HG02759 (cell line): ENCODE results near the gene MICAL3.

Source experiments
- ATAC-seq: cut with Tn5 transposase; IDR thresholded peaks from one replicate; pipeline ENCODE4 v1.9.1; 2021; ENCODE audit warnings: mild to moderate bottlenecking, moderate library complexity; ENCODE audit not compliant: unreplicated experiment

The MICAL3 gene

DNA sequence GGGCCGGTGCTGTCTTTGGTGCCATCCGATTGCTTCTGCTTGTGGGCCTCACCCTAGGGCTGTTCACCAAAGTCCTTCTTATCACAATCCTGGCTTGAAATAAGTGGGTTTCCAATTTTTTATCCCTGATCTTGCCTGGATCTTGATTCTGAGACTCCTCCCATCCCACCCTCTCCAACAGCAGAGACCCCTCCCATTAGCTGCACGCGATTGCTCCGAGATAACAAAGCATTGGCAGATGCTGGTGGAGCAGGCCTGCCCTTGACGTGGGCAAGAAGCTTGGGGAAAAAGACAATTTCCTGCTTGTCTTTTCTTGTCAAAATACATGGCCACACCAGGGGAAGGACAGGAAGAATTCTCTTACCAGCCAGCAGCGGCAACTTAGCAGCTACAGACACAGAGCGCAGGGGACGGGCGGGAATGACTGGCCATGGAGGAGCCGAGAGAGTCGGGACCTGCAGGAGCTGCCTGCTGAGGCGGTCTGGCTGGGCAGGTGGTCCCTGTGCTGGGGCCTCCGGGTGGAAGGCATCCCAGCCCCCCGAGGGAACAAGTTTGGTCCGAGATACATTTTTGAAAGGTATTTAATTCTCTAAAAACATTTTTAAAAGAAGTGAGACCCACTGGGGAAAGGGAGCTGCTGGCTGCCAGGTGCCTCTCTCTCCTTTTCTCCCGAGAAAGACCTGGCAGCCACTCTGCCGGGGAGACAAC lies 240.4 kb downstream of the MICAL3 start:
- ATAC-seq = no peak

DNA sequence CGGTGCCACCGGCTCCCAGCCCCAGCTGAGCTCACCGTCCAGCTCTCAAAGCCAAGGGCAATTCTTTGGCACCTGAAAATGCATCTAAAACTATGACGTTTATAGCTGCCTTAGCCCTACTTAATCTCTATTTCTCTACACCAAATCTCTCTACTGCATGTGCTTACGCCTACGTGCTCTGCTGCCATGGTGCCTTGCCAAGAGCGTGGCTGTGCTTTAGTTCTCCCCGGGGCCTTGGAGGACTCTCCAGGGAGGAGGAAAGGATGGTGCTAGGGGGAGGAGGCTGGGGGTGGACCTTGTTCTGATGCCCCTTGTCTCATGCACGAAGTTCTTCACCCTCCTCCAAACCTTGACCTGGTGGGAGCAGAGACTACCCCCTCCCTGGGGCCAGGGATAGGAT lies 241.0 kb downstream of the MICAL3 start:
- ATAC-seq = no peak

DNA sequence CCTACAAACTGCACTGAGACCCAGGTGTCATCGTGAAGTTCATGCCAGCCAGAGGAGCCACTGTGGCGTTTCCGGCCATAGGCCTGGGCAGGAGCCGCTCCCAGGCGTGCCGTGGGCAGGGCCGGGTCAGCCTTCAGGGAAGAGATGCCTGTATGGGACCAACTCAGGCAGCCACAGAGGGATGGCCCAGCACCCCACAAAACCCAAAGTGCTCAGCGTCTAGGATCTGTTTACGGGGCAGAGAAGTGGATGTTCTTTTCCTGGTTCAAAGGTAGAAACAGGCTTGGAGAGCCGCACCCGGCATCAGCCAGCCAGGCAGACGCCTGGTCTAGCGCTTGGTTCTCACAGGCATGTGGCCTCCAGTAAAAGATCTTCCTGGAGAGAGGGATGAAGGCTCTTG lies 241.7 kb downstream of the MICAL3 start:
- no peak for ATAC-seq

DNA sequence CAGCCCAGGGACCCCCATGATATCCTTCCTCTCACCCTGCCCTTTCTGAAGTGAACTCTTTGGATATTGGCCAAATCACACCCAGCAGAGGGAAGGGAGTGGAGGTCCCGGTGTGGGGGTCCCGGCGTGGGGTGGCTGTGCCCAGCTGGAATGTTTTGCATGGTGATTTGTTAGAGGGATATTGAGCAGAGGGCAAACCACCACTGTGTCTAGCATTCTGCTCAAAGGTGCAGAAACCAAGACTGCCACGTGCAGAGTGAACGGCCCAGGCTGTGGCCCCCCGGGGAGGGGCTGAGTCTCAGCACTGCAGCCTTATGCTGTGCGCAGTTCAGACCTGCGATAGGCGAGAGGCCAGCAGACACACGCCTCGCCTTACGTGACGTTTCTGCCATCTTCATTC lies 242.2 kb downstream of the MICAL3 start:
- no peak for ATAC-seq

DNA sequence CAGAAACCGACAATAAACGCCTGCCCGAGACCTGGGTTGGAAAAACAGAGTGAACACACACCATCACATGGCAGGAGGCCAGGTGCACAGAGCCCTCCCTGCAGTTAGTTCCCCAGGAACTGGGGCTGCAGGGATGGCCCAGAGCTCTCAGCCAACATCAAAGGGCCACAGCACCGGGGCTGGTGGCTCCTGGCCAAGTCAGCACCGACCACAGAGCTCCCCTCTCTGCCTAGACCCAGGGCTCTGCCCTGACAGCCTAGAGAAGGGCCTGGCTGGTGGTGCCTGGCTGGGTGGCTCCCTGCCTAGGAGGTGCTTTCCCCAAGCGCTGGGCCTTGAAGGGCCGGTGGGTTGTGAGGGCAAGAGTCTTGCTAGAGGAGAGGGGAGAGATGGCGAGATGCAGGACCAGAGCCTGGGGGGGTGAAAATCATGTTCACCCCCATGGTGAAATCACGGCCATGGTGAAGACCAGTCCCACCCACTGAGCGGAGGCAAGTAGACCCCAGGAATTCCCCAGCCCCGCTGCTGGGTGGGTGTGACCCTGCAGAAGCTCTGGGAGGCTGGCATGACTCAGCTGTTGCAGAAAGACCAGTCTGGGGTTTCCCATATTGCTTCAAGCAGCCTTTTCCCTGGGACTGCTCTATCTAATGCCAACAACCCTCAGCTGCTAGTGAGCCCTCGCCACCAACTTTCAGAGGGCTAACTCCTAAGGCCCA lies 242.9 kb downstream of the MICAL3 start:
- ATAC-seq = peak; percentile 52

DNA sequence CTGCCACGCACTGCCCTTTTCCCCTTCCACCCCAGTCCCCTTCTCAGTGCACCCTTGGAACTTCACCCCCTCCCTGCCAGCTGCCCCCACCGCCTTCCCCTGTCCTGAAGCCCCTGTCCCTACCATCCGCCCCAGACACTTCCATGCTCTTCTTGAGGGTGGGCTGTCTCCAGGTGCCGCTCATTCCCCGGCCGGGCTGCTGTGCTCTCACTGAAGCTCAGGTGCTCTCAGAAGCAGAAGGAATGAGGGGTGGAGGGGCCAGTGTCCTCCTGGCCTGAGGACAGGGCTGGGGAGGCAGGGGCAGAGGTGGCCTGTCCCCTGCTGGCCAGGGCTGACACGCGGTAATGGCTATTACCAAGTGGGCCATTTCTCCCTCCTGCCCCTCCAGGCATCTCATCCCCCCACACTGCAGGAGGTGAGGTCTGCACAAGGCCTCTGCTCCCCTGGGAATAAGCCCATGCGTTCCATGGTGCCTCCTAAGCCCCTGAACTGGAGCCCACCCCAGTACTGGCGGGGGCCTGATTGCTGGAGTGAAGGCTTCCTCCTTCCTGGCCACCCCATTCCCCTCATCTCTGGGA lies 243.5 kb downstream of the MICAL3 start:
- ATAC-seq = no peak

DNA sequence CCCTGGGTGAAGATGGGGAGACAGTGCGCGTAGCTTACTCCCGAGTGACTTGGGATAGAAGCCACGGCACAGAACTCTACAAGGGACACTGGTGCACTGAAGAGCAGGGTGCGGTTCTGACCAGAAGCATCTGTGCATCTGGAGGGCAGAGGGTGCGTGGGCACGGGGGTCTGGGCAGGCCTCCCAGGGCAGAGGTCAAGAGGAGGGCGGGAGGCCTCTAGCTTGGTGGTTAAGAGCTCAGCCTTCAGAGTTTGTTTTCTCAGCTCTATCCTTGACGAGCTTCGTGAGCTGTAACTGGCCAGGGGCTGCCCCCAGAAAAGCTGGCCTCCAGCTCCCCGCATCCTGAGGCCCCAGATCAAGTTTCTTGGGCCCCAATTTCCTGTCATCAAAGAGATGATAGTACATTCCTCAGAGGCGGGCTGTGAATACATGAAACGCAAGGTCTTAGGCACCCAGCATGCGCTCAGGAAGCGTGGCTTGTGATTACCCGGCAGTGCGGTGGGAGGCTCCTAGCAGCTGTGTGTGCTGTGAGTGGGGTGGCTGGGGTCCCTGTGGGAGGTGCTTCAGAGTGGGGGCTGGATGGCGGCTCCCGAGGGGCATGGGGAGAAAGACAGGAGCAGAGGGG lies 244.1 kb downstream of the MICAL3 start:
- no peak for ATAC-seq

DNA sequence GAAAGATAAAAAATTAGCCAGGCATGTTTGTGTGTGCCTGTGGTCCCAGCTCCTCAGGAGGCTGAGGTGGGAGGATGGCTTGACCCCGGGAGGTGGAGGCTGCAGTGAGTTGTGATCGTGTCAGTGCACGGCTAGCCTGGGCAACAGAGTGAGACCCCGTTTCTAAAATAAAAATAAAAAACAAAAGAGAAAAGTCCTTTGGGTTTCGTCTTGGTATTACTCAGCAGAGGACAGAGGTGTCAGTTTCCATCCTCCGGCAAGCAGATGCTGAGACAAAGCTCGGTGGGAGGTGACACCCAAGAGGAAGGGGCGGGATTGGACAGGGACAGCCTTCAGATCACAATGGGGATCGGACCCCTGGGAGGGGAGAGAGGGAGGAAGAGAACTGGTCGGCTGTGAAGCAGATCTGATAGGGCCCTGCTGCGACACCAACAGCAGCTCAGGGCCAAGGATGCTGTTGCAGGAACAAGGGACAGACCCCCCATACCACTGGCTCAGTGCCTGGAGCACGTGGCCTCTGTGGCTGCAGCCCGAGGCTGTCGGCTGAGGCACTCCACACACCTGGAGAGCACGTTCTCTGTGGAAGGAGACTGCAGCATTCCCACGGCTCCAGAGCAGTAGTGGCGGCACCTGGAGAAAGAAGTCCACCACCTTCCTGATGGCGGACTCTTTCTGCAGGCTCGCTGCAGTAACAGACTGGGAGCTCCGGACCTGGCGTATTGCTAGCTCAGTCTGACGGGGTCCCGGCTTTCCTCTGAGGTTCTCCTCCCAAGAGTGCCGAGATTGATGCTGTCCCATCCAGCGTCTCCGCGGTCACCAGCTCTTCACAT lies 244.9 kb downstream of the MICAL3 start:
- ATAC-seq = peak; percentile 36

DNA sequence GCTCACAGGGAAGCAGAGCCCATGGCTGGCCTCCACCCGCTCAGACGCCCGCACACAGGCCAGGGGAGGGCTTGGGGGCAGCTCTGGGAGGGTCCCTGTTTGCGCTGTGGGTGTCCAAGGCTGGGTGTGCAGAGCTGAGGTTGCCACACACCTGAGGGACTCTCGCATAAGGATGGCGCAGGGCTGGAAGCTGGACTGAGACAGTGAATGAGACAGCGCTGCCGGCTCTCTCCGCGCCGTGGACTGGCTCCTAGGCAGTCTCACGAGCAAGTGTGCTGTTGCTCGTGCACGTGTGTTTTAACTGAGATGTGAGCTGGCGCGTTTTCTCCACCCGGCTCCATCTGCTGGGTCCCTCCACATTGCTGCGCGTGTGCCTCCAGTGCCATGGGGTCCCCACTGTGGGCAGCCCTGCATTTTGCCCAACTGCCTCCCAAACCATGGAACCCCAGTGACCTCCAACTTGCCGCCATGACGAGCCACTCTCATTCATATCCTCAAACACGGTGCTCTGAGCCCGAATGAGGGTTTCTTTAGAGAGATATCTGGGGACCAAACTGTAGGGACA lies 245.9 kb downstream of the MICAL3 start:
- no peak for ATAC-seq

DNA sequence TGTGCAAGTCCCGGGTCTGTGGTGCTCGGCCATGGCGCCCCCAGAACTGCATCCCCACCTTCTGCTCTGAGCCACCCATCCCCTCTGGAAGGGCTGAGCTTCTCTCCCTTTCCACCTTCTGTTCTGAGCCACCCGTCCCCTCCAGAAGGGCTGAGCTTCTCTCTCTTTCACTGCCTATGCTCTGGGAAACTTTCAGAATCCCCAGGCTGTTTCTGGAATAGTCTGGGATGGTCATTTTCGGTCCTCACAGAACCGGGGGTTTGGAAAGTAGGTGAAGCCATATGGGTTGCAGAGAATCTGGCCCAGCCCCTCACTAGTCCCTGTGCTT lies 246.7 kb downstream of the MICAL3 start:
- no peak for ATAC-seq

DNA sequence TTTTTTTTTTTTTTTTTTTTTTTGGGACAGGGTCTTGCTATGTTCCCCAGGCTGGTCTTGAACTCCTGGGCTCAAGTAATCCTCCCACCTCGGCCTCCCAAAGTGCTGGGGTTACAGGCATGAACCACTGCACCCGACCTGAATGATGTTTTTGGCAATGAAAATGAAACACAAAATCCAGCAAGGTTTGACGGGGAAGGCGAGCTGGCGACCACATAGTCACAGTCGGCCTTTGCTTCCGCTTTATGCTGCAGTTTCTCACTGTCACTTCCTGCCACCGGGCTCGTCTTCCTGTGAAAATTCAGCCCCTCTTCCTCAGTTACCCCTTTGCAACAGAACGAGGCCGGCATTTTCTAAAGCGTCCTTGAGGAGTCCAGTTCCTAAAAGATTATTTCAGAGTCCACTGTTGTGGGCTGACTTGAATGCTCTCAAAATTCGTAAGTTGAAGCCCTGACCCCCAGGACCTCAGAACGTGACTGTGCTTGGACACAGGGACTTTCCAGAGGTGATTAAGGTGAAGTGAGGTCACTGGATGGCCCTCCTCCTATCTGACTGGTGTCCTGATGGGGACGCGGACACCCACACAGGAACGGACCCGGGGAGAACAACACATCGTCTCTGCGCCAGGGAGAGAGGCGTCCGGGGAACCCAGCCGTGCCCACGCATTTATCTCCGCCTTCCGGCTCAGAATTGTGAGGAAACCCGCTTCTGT lies 247.2 kb downstream of the MICAL3 start:
- peak; percentile 25 for ATAC-seq

DNA sequence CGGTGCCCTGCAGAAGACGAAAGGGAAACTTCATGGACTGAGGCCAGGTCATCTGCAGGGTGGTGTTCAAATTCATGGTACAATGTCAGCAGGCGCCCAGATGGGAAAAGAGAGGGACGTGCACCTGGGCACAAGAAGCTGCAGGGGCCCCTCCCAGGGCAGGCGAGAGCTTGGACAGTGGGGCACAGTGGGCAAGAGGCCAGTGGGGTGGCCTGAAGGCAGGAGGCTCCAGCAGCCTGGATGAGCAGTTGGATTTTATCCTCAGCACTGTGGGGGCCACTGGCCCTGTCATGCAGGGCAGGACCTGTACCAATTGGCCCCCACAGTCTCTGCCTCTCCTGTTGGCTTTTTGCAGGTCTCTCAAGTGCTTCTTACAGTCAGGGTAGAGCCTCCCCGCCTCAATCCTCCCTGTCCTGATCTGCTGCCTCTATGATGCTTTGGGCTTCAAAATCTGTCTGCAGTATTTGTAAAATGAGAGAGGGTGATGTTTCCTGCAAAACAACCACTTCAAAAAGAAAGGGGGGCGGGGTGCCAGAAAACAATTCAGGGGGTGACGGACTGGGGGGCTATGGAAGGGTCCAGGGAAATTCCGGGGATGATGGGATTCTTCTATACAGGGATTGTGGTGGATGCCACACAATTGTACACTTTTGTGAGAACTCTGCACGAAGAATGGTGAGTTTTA lies 248.4 kb downstream of the MICAL3 start:
- ATAC-seq = no peak

DNA sequence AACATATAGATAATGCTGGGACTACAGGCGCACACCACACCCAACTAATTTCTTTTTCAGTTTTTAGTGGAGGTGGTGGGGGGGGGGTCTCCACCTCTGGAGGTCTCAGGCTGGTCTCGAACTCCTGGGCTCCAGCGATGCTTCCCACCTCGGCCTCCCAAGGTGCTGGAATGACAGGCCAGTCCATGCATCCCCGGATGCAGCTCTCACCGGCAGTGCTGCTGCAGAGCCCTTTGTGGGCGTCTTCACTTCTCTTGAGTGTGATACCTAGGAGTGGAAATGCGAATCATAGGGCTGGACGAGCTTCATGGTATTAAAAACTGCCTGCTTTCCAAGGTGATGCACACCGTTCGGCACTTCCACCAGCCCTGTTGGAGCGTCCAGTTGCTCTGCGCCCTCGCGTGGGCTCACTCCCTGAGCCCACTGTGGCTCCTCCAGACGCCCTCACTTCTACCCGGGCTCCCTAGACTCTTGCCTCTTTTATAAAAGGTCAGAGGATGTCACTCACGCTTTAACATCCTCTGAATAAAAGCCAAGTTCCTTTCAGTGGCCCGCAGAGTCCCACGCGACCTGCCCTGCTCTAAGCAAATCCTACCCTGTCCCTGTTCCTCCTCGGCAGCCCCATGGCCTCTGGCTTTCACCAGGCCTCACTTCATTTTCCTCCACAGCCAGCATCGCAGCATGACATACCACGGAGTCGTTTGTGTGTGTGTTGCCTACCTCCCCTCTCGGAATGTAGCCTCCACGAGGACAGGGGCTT lies 249.3 kb downstream of the MICAL3 start:
- no peak for ATAC-seq

DNA sequence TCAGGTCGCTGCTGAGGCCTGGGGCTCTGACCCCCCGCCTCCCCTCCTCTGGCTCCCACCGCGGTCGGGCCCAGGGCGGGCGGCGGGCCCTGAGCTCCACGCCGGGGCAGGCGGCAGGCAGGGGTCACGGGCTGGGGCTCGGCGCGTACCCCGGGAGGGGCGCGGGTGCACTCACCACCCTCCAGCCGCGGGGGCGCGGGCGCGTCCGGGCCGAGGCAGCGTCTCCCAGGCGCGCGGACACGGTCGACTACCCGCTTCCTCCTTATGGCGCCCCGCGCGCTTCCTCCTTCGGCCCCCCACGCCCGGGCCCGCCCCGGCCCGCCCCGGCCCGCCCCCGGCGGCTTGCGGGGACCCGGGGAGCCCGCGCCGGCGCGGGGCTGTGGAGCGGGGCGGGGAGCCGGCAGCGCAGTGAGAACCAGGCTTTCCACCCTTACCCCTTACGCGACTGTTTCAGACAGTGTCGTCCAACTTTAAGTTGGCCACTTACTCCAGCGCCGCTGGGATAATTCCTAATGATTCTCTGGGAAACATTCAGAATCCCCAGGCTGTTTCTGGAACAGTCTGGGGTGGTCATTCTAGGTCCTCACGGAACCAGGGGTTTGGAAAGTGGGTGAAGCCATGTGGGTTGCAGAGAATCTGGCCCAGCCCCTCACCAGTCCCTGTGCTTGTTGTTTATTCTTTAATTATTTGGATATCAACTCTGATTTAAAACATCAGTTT lies 250.0 kb downstream of the MICAL3 start, which contains the start of gene BID:
BID (minus strand) TSS at position 264 of the 720 bp plus-strand sequence. CDS start 24,353 bp downstream, outside the sequence.
- peak; percentile 40 for ATAC-seq

DNA sequence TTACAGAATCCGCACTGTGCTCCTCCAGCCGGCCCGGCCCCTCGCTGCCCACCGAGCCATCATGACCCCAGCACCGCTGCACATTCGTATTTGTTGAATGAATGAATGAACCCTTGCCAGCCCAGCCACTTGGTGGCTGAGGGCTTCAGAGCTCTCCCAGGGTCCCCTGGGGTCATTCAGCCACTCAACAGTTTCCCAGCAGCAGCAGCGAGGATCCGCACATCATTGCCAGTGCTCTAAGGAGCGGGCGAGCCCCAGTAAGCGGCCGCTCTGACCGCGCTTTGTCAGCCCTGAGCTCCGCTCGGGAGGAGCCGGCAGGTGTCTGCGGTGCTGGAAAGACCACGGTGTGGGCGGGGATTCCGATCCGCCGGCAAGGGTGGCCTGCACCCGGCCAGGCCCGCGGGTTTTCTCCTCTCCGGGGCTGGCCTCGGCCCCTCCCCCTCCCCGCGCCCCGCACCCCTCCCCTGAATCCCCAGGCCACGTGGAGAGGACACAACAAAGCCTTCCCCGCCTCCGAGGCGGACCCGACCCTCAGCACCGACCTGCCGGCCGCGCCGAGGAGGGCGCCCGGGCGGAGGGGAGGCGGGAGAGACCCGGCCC lies 250.7 kb downstream of the MICAL3 start:
- ATAC-seq = peak; percentile 38

DNA sequence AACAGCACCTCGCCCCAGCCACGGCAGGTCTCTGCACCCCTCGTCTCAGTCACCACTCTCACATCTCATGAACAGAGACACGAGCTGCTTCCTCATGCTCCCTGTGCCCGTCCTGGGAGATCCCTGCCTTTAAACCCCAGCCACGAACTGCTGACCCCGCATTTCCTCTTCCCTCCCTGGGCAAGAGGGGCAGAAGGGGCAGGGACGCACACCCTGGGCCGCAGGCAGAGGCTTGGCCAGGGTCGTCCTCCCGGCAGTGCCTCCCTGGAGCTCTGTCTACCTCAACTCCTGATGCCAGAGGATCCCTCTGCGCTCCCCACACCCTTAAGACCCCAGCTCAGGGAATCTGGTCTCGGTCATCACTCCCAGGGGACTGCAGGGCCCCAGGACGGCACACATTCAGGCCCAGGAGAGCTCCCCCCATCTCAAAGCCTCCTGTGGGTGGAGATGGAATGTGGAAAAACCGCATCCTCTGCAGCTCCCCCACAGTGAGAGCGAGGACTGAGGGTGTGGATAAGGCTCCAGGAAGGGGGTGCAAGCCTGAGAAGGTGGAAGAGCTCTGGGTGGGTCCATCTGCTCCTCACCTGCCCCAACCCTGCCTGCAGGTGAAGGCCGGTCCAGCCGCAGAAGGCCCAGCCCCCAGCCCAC lies 251.3 kb downstream of the MICAL3 start:
- no peak for ATAC-seq
